D721Med (cell line): ENCODE data around the gene LDLRAD4.

ENCODE experiments used
- DNase-seq: peaks from one replicate; pipeline ENCODE4 v3.0.0; 2011; ENCODE audit warnings: low spot score; ENCODE audit not compliant: insufficient read length
- FAIRE-seq: peaks from 2 replicates; lab custom pipeline; 2011; peaks lifted over from hg19 to GRCh38; lab: Jason Lieb, UNC
- TF ChIP-seq, protein P1 (sequence below): IDR thresholded peaks from 2 replicates; pipeline ENCODE4 v1.5.1; 2012; ENCODE audit warnings: mild to moderate bottlenecking, control low read depth; ENCODE audit not compliant: insufficient read depth; ENCODE audit errors: missing control alignments

The LDLRAD4 gene

DNA sequence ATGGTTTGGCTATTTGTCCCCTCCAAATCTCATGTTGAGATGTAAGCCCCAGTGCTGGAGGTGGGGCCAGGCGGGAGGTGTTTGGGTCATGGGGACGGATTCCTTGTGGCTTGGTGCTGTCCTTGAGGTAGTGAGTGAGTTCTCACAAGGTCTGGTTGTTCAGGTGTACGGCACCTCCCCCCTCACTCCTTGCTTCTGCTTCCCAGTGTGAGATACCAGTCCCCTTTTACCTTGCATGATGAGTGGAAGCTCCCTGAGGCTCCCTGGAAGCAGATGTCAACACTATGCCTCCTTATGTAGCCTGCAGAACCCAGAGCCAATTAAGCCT, 232.6 kb downstream of the LDLRAD4 start:
- no peak for FAIRE-seq
- no peak for DNase-seq
- TF ChIP-seq, protein P1, sequence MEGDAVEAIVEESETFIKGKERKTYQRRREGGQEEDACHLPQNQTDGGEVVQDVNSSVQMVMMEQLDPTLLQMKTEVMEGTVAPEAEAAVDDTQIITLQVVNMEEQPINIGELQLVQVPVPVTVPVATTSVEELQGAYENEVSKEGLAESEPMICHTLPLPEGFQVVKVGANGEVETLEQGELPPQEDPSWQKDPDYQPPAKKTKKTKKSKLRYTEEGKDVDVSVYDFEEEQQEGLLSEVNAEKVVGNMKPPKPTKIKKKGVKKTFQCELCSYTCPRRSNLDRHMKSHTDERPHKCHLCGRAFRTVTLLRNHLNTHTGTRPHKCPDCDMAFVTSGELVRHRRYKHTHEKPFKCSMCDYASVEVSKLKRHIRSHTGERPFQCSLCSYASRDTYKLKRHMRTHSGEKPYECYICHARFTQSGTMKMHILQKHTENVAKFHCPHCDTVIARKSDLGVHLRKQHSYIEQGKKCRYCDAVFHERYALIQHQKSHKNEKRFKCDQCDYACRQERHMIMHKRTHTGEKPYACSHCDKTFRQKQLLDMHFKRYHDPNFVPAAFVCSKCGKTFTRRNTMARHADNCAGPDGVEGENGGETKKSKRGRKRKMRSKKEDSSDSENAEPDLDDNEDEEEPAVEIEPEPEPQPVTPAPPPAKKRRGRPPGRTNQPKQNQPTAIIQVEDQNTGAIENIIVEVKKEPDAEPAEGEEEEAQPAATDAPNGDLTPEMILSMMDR = no peak

DNA sequence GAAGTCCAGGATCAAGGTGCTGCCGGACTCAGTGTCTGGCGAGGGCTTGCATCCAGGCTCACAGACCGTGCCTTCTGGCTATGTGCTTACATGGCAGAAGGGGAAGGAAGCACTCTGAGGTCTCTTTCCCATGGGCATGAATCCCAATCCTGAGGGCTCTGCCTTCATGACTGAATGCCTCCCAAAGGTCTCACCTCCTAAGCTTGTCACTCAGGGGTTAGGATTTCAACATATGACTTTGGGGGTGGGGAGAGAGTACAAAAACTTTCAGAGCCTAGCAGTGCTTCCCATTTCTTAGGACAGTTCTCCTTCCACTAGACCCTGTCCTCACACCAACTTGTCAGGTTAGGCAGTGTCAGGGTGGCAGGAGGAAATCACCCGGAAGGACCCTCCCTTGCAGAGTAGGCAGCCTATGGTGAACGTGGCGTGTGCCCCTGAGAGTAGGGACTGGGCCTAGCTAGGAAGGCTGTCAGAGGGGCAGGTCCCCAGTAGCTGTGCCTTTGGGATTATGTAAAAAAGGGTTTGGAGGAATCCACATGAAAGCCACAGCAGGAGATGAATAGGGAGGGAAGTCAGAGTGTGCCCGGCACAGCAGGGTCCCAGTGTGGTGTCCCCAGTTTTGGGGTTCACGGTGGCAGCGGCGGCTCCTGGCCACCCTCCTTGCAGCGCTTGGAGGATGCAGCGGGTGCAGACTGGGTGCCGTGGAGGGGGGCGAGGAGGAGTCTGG, 233.3 kb downstream of the LDLRAD4 start:
- no peak for FAIRE-seq
- DNase-seq = no peak
- TF ChIP-seq, protein P1 = no peak

DNA sequence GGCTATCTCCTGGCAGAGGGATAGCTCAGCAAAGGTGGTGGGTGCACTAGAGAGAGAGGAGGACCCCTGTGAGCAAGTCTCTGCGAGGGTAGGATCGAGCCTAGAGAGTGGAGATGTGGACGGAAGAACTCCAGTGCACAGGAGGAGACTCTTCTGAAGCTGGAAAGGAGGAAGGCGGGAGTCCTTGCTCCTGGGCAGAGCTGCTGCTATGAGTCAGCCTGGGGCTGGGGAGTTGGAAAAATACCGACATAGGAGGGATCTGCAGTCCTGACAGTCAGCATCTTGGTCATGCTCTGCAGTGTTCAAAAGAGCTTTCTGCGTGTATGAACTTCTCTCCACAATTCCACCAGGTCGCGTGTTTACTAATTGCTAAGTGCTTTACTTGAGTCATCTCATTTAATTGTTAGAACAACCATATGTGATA, 233.8 kb downstream of the LDLRAD4 start:
- FAIRE-seq (no peak), DNase-seq (no peak)
- TF ChIP-seq, protein P1 = no peak

DNA sequence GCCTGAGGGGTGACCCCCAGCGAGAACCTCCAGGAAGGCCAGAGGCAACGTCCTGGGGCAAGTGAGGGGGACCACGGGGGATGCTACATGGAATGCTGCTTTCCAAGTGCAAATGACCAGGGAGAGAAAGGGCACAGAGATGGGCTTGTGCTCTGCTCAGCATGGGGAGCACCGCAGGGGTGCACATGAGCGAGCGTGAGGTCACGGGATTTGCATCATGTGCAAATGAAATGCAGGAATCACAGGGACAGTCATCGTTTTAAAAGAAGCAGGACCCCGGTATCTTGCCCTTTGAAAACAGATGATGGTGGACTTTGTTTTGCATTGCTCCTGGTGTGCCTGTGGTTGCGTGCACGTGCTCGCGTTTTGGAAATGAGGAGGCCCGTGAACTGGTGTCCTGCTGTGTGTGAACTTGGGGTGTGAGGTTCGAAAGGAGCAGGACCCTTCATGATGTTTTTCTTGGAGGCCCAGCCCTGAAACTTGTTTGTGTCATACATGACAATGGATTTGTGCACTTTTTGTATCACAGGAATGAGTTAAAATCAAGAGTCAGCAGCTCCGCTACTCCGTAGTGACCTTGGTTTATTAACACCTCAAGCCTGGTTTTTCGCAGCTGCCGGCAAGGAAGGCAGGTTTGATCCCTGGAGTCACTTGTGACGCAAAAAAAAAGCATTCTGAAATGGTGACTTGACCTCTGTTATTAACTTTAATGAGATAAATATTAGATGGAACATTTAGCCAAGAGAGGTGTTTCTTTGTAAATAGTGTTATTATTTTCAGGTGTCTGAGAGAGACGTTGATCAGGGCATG, 234.5 kb downstream of the LDLRAD4 start:
- TF ChIP-seq, protein P1 = no peak
- FAIRE-seq = no peak
- no peak for DNase-seq

DNA sequence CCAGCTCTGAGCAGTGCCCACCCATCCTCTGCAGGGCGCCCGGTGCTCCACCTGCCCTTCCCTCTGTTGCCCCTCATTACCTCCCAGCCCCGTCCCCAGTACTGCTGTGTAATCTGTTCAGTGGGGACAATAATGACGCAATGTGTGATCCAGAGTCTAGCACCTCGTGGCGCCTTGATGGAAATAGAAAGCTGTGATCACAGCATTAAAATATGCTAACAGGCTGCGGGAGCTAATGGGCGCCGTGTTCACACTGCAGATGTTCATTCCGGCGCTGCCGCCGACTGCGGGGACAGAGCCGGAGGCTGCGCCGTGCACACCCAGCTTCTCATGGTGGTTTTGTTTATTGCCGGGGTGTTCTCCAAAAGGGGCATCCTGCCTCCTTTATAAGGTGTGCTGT, 235.2 kb downstream of the LDLRAD4 start:
- peak; percentile 51 for DNase-seq
- FAIRE-seq = no peak
- TF ChIP-seq, protein P1 = no peak

DNA sequence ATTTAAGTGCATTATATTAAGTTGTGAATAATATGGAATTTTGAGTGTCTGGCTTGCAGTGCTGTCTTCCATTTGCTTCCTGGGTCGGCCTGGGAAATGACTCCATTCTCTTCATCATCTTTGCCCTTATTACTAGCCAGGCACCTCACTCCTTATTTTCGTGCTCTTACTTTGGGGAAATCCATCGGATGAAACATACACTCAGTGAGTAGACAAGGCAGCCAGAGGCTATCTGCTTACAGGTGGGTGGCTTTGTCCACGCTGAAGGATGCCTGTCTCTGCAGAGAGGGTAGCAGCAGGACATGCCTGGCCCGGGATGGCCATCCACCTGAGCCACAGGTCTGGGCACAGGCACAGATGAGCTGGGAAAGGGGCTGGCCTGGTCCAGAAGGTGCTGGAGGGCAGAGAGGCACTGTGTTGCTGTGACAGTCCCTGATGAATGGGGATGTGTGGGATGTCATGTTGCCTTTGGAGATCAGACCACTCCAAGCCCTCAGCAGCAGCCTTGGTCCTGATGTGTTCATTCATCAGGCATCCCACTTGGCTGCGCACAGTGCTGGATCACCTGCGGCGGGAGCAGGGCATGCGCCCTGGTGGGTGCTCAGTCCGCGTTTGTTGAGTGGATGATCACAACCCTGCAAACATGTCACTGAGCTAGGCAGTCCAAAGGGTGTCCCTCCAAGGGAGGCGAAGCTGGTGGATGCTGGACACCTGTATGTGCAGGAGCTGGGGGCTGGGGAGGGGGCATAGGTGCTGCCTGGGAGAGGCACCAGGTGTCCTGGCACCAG, 236.0 kb downstream of the LDLRAD4 start:
- FAIRE-seq = no peak

More for the DNA sequence above, 236.0 kb downstream of the LDLRAD4 start:
- no peak for DNase-seq
- TF ChIP-seq, protein P1 = no peak
